Measurements from ENCODE around the gene CCDC74A. TPM values are rescaled to one million over a fixed set of nuclear protein-coding genes. Genes with fewer than 3 reads are reported as not detected.
A peak's percentile ranks its signal among the peaks of the same experiment; 100 is the strongest.

CCDC74A gene
- total and polyA plus RNA-seq, 9 of the 15 experiments (the other 6 are each of a cell fraction or from before 2014, with no cell fraction given) = 1.1 to 38.1 (median 9.6) TPM

DNA sequence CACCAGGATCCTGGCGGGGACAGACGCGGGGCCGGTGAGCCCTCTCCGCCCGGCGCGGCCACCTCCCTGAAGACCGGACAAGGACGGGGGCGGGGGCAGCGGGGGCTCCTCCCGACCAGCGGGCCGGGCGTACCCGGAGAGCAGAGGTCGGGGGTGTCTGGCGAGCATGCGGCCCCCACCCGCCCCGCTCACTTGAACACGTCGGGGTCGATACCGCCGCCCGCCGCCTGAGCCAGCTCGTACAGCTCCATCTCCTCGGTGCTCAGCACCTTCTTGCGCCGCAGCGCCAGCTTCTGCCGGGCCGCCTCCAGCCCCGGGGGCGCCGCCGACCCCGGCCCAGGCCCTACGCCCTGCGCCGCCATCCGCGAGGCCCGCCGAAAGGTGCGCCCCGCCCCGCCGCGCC is 35.7 kb upstream of the CCDC74A start, which contains the start of gene MZT2A (continued):
- TF ChIP-seq NONO (IDR thresholded peaks at IDR 0.05; ENCODE audit: low read depth in 2 of 2, low read length in 1 of 2) (peak in 1 of 2 experiments; percentile 50; a peak in 1 of 4 replicates), ZNF395 (CRISPR knock-in tag; IDR thresholded peaks at IDR 0.05) (0 out of 2 replicates have a peak, but pooled peaks have one; percentile 6)

DNA sequence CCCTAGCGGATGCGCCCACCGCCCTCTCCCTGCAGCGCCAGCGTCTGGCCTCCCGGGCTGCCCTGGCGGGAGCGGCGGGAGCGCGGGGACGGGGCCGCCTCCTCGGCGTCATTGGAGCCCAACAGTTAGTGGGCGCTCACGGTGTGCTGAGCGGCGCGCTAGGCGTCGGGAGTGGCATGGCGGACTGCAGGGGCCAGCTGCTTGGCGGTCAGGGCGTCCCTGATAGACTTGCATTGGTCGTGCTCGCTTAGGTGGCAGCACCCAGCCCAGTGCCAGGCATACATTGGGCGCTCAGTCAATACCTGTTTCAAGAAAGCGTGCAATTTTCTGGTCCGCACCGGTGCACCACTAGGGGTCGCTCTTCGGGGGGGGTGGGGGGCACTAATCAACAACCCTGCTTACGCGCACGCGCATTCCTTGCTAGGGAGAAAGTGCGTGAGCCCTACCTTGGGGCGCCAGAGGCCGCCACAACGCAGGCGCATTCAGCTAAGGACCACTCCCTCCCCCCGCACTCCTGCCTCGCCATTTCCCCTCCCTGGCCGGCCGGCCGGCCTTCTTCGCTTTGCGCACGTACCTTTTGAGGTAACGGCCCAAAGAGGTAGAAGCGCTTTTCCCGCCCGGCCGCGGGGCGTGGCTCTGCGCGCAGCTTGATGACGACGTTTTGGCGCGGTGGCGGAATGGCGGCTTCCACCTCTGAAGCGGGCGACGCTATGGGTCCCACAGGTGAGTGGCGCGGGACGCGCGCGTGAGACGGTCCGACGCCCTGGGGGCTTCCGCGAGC is 35.1 kb upstream of the CCDC74A start:
- intact Hi-C loops (cut with micrococcal nuclease) (loop anchor here (5.0 kb wide), 1 partner anchor 180 kb away; no protein-coding TSS in a partner anchor), in situ Hi-C loops (cut with MboI) (no loop called here)
- under 1% methylated on average over 58 of the region's 79 CpGs for WGBS (ENCODE audit: insufficient coverage, low coverage, missing lambda C conversion rate)
- no peak for TF ChIP-seq ZNF239 (CRISPR knock-in tag; IDR thresholded peaks at IDR 0.05)
- no peak for TF ChIP-seq ILK (tag; IDR thresholded peaks at IDR 0.05; ENCODE audit: borderline replicate concordance, low read depth)
- TF ChIP-seq TCF7 (IDR thresholded peaks at IDR 0.05; ENCODE audit: borderline replicate concordance) = no peak
- TF ChIP-seq CCNT2 (IDR thresholded peaks at IDR 0.05; ENCODE audit: borderline replicate concordance, extremely low read depth, insufficient read length, low read depth, low read length) = peak; percentile 26
- TF ChIP-seq NEUROD1 (IDR thresholded peaks at IDR 0.05; ENCODE audit: borderline replicate concordance, low read depth, low read length, partially characterized antibody) = peak; percentile 37
- no peak for TF ChIP-seq ZNF583 (CRISPR knock-in tag; IDR thresholded peaks at IDR 0.05)
- peak; percentile 40; the same call in 1 of the 2 replicates for TF ChIP-seq KLF16 (IDR thresholded peaks at IDR 0.05)
- TF ChIP-seq, protein P1, sequence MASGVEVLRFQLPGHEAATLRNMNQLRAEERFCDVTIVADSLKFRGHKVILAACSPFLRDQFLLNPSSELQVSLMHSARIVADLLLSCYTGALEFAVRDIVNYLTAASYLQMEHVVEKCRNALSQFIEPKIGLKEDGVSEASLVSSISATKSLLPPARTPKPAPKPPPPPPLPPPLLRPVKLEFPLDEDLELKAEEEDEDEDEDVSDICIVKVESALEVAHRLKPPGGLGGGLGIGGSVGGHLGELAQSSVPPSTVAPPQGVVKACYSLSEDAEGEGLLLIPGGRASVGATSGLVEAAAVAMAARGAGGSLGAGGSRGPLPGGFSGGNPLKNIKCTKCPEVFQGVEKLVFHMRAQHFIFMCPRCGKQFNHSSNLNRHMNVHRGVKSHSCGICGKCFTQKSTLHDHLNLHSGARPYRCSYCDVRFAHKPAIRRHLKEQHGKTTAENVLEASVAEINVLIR (CRISPR knock-in tag; IDR thresholded peaks at IDR 0.05) = peak; percentile 93
- TF ChIP-seq RBM39 (optimal IDR thresholded peaks at IDR 0.05; ENCODE audit: low read depth, low read length) = no peak
- TF ChIP-seq TCF7L2 (IDR thresholded peaks at IDR 0.05; ENCODE audit: low read depth, low read length) = no peak

More for the DNA sequence above, 35.1 kb upstream of the CCDC74A start:
- ChIA-PET POLR2A (interaction anchor here (0.6 to 2.6 kb wide), 6 partner anchors 9 to 180 kb away, joined by 3 to 9 read pairs (median 4); no protein-coding TSS in a partner anchor), CTCF (ENCODE audit: low intra/inter-chr PET ratio) (interaction anchor here (1.2 to 1.3 kb wide), 3 partner anchors 79 to 180 kb away, joined by 3 to 6 read pairs (median 5); no protein-coding TSS in a partner anchor)
- no peaks in the 10 kb centered on the region for H3K9me3 ChIP-seq (replicated peaks; ENCODE audit: control insufficient read depth, insufficient read depth, low read depth, low read length)
- peak overlapping the region; percentile 98 for H3K27ac ChIP-seq (ENCODE audit: extremely low read depth, low read depth, low read length)
- no TSS peak for BruUV-seq (replicated peaks)
- H3K79me2 ChIP-seq (ENCODE audit: control insufficient read depth, insufficient read depth, low read length) = peaks cover 91% of the 10 kb centered on the region
- peaks cover 39% of the 10 kb centered on the region; the same call in 1 of the 3 replicates for H3K36me3 ChIP-seq (ENCODE audit: control insufficient read depth, insufficient read depth, low read length)
- H3K9ac ChIP-seq (ENCODE audit: insufficient read depth in 1 of 2, low read depth in 2 of 2, low read length in 2 of 2) = peak overlapping the region; percentile 96 to 99
- peak overlapping the region; percentile 99 for H3K4me3 ChIP-seq
- FAIRE-seq = peak; percentile 96
- H3K4me1 ChIP-seq (replicated peaks in 1 of 2; ENCODE audit: control insufficient read depth in 2 of 2, insufficient read depth in 2 of 2, low read length in 2 of 2) = peaks cover 6 to 39% of the 10 kb centered on the region in 2 experiments; a peak in 4 of 5 replicates
- H3K9me1 ChIP-seq (ENCODE audit: control insufficient read depth, insufficient read depth, low read length) = no peaks in the 10 kb centered on the region
- H2AFZ ChIP-seq (ENCODE audit: low read depth, low read length) = peak overlapping the region; percentile 99
- peak; percentile 93 to 100 (median 96) for DNase-seq (ENCODE audit: extremely low read depth in 1 of 4, low spot score in 3 of 4)
- H4K20me1 ChIP-seq (replicated peaks; ENCODE audit: control insufficient read depth, insufficient read depth, low read length) = peaks cover 7% of the 10 kb centered on the region; the same call in 1 of the 2 replicates
- peak overlapping the region; percentile 94 for H3K4me2 ChIP-seq (ENCODE audit: insufficient read depth, low read length)
- no peaks in the 10 kb centered on the region for H3K27me3 ChIP-seq (ENCODE audit: control insufficient read depth in 2 of 2, insufficient read depth in 2 of 2, low read length in 2 of 2)
- ATAC-seq = peak; percentile 89

Data from K562 (cell line).